Stimulated activated CD4-positive, alpha-beta T cell treated with anti-CD3 and anti-CD28 coated beads, Interleukin-2, amount 100 ng/mL, for 4 hours (primary cell): Measurements from ENCODE around the gene PYGO1.
"Not testable (repeated sequence)": the region's sequence is repeated elsewhere in the genome, so short reads cannot be mapped to it uniquely, and the experiment has no call there.

Experiments
- DNase-seq: peaks from one replicate; pipeline ENCODE4 v3.0.0-alpha.2; 2020; ENCODE audit warnings: low read depth

The PYGO1 gene

DNA sequence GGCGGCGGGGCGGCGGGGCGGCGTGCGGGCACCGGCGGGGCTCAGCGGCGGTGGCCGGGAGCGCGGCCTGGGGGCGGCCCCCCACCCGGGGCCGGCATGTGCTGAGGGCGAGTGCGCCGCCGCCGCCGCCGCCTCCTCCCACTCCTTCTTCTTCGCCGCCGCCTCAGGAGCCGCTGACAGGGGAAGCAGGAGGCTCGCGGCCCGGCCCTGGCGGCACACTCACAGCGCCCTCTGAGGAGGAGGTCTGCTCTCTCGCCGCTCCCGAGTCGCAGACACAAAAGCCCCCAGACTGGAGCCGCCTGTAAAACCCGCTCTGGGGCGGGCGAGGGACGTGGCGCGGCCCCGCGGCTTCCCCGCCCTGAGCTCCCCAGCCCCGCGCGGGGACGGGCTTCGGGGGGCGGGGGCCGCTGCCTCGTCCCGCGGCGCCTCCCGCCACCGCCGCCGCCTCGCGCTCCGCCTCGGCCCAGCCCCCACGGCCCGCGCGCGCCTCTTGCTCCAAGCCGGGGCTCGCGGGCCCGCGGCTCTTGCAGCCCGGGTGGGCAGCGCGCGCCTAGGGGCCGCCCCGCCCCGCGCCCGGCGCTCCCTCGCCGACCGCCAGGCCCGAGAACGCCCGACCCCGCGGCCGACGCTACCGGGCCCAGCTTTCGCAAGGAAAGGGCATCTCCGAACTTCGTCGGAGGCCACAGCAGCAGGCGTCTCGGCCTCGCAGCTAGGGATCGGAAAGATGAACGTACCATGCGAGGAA lies at the start of gene PYGO1:
Gene PYGO1, minus strand, starts transcription at position 276 of the 745 bp plus-strand sequence. CDS start 462 bp downstream, outside the sequence.
- no peak for DNase-seq

DNA sequence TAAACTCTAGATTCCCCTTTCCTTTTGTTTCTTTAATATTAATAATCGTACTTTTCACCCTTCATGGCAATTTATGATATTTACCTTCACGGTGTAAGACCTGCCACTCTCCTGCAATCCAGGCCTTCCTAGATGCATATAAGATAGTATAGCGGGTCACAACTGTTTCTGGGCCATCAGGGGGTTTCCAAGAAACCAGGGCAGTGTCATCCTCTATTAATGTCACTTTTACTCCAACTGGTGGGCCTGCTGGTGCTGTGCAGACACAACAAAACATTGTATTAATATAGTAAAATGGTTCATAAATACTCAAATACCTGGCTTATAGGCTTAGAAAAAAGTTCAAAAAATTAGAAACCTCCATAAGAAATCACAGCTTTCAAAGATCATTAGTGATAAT lies 48.9 kb upstream of the PYGO1 start:
- DNase-seq, result no peak

- DNase-seq, result no peak
These were observed 45.6 kb upstream of the PYGO1 start for GRCh38 chr15:55633731-55634130.

DNA sequence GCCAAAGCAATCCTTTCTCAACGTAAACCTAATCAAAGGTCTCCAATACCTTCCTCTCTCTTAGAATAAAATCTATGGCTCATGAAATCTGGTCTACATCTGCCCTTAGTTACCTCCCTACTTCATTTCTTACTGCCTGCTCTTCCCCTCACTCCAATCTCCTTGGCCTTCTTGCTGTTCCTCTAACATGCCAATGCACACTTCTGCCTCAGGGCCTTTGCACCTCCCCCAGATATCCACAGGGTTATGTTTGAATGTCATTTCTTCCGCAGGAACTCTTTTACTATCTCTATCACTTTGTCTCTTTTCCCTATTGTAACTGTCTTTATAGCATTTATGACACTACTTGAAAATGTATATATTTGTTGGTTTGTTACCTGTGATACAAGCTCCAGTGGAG lies 44.3 kb upstream of the PYGO1 start:
- no peak for DNase-seq

GRCh38 chr15:55630858-55631257 lies 42.7 kb upstream of the PYGO1 start:
- no peak for DNase-seq

GRCh38 chr15:55628369-55628730 lies 40.2 kb upstream of the PYGO1 start:
- DNase-seq, result no peak

DNA sequence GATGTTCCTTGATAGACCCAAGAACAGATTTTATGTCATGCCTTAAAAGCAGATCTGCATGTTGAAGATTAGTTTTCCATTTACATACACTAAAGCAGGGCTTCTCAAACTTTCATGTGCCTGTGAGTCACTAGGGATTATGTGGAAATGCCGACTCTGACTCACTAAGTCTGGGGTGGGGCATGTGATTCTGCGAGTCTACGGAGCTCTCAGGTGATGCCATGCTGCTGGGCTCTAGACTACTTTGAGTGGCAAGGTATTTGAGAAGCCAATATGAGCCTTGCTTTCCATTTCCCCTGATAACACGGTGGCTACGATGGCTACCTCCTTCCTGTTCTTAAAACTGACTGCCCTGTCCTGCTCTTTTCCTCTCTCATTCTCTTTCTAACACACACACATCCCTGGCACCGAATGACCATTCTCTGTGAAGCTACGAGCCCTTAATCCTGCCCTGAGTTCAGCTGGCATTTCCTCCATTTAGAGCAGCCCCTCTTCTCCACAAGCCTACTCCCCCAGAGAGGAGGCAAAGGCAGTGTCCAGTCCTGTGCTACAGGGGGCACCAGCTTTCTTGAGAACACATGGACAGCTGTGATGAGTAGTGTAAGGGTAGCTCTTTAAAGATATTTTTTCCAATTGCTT lies 39.7 kb upstream of the PYGO1 start:
- no peak for DNase-seq

- no peak for DNase-seq
These were observed 31.6 kb upstream of the PYGO1 start for GRCh38 chr15:55619783-55620182.

- no peak for DNase-seq
These were observed 30.2 kb upstream of the PYGO1 start for GRCh38 chr15:55618387-55618786.

DNA sequence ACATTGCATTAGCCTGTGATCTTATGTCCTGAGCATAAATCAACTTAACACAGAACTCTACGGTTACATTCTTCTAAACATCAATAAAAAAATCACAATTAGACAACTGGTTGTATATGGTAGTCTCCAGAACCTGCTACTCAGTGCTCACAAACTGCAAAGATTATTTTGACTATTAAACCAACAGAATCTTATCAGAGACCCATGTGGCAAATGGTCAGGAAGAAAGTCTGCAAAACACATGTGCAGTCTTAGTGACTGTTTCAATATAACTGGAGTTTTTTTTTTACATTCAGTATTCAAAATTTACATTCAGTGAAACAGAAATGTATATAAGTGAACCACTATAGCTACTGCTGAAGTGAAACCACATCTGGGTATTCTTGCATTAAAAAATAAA lies 27.3 kb upstream of the PYGO1 start:
- DNase-seq, result no peak

DNA sequence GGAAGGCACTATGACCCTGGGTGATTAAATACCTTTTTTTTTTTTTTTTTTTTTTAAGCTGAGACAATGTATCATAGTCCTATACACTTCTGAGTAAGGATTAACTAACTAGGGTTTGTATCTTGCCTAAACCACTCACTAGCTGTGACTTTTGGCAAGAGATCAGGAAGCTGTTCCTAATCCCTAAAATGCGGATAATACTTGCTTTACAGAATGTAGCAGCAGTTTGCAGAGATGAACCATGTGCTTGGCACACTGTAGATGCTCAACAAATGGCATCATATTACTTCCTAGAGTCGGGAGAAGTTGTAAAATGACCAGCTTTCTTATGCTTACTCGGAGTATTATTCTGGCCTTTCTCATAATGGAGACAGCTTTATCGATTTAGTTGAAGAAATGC lies 25.6 kb upstream of the PYGO1 start:
- DNase-seq, result no peak

GRCh38 chr15:55606214-55606613 lies 18.1 kb upstream of the PYGO1 start:
- no peak for DNase-seq

GRCh38 chr15:55601374-55601773 lies 13.2 kb upstream of the PYGO1 start:
- DNase-seq, result no peak

DNA sequence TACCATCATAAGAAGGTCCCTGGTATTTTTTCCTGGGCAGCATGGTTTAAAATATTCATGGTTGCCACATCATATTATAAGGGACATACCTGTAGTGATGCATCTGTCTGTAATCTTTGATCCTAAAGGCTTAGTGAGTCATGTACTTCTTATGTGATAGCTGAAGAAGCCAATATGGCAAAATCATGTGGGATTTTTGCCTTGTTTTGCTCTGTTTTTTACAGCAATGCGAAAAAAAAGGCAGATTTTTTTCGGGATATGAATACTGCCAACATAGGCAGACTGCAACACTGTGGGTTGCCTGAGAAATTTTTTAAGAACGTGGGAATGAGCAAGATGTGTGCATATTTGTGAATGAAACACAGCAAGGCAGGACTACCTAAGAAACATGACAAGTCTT lies 11.3 kb upstream of the PYGO1 start:
- no peak for DNase-seq

GRCh38 chr15:55593019-55593418 lies 4.9 kb upstream of the PYGO1 start:
- DNase-seq, result not testable (repeated sequence)

GRCh38 chr15:55590788-55591187 lies 2.6 kb upstream of the PYGO1 start:
- DNase-seq, result no peak

DNA sequence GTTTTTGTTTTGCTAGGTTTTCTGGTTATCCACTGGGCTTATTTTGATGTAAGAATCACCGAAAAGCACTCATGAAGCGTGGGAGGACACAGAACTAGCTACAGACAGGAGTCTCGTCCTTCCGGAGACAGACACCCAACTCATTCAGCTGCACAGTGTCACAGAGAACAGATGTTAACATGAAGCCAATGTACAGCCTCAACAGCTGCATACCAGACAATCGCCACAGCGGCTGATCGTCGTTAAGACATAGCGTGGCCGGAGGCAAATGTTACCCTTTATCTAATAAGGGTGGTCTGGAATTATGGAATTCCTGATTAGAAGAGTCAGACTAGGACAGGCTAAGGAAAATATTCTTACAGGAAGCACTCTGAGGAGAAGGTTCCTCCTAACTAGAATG lies 1.1 kb upstream of the PYGO1 start:
- DNase-seq, result no peak

GRCh38 chr15:55588815-55589115 lies 620 bp upstream of the PYGO1 start:
- no peak for DNase-seq

DNA sequence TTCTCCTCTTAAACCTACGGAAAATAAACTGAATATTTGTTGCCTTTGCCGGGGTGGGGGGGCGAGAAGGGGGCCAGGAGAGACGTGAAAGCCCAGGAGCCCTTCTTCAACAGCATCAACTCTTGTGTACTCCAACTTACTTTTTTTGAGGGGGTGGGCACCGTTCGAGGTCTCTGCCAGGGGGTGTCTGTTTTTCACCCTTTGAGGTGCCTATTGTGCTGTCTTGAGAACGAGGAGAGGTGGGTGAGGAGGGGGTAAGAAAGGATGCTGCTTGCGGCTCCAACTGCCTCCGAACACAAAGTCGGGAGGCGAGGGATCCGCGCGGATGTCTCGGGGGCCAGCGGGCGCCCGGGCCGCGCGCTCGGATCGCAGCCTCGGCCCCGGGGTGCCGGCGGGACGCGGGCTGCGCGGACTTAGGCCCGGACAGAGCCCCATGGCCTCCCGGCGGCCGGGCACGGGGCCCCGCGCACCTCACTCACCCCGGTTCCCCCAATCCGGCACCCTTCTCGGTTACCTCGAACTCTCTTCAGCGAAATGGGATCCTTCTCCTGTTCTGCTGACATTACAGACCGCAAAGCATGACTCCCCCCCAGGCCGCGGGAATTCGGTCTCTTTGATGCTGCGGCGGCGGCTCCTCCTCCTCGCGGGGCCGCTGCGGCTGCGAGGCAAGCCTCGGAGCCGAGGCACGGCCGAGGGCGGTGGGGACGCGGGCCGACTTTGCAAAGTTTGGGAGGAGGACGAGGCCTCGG lies 650 bp downstream of the PYGO1 start:
- no peak for DNase-seq

- DNase-seq, result no peak
These were observed 1.3 kb downstream of the PYGO1 start for GRCh38 chr15:55586808-55587207.

- no peak for DNase-seq
These were observed 11.2 kb downstream of the PYGO1 start for GRCh38 chr15:55576943-55577342.

- no peak for DNase-seq
These were observed 14.0 kb downstream of the PYGO1 start for GRCh38 chr15:55574096-55574495.

GRCh38 chr15:55573224-55573623 lies 14.9 kb downstream of the PYGO1 start:
- DNase-seq, result no peak
